HG03565 (cell line): ENCODE measurements around the gene C11orf68.

ENCODE experiments used
- ATAC-seq: cut with Tn5 transposase; IDR thresholded peaks from one replicate; pipeline ENCODE4 v1.9.1; 2021; ENCODE audit warnings: mild to moderate bottlenecking, moderate library complexity; ENCODE audit not compliant: unreplicated experiment

C11orf68 gene

GRCh38 chr11:65891219-65892136, 27.4 kb downstream of the C11orf68 start:
- ATAC-seq: no peak

GRCh38 chr11:65890324-65891218, 28.3 kb downstream of the C11orf68 start, which contains the start of gene CCDC85B:
TSS of gene CCDC85B (plus strand) at chr11:65890673. CDS start at chr11:65890784, 111 bp downstream.
- peak; percentile 42 for ATAC-seq

GRCh38 chr11:65888163-65888814, 30.6 kb downstream of the C11orf68 start, which contains the start of gene FIBP:
TSS of gene FIBP (minus strand) at chr11:65888471. CDS start at chr11:65888418, 53 bp downstream.
- peak; percentile 31 for ATAC-seq

- no peak for ATAC-seq
Measured at GRCh38 chr11:65887723-65888162, 31.1 kb downstream of the C11orf68 start.

GRCh38 chr11:65886826-65887722, 31.8 kb downstream of the C11orf68 start:
- ATAC-seq: no peak

GRCh38 chr11:65885808-65886536, 32.9 kb downstream of the C11orf68 start:
- no peak for ATAC-seq

GRCh38 chr11:65885231-65885630, 33.6 kb downstream of the C11orf68 start:
- no peak for ATAC-seq

- peak; percentile 28 for ATAC-seq
Measured at GRCh38 chr11:65884716-65885092, 34.2 kb downstream of the C11orf68 start.

GRCh38 chr11:65883786-65884715, 34.8 kb downstream of the C11orf68 start:
- ATAC-seq: no peak

- ATAC-seq: no peak
Measured at GRCh38 chr11:65883058-65883761, 35.7 kb downstream of the C11orf68 start.

- ATAC-seq: no peak
Measured at GRCh38 chr11:65882120-65883057, 36.5 kb downstream of the C11orf68 start.

- no peak for ATAC-seq
Measured at GRCh38 chr11:65880844-65881421, 37.9 kb downstream of the C11orf68 start.

- no peak for ATAC-seq
Measured at GRCh38 chr11:65880027-65880426, 38.8 kb downstream of the C11orf68 start.

GRCh38 chr11:65879617-65880016, 39.2 kb downstream of the C11orf68 start, which contains the start of gene CTSW:
TSS of gene CTSW (plus strand) at chr11:65879837. CDS start at chr11:65879855, 18 bp downstream.
- no peak for ATAC-seq

- ATAC-seq: peak; percentile 74
Measured at GRCh38 chr11:65873318-65874156, 45.3 kb downstream of the C11orf68 start.
